Colonic mucosa (tissue), 4 donors: Measurements from ENCODE around the gene LRRC1. TPM values are rescaled to one million over a fixed set of nuclear protein-coding genes. Genes with fewer than 3 reads are reported as not detected.

ENCODE experiments used
- DNase-seq: peaks from one replicate; pipeline ENCODE4 v3.0.0-alpha.2; 2020
- H3K27ac ChIP-seq: fragments of 200-600 bp; one replicate; pipeline ENCODE4 v1.8.0; 2021
- H3K27me3 ChIP-seq: fragments of 200-600 bp; one replicate; pipeline ENCODE4 v1.8.0; 2021
- H3K36me3 ChIP-seq: fragments of 200-600 bp; one replicate; pipeline ENCODE4 v1.8.0; 2021
- H3K4me1 ChIP-seq: fragments of 200-600 bp; one replicate; pipeline ENCODE4 v1.8.0; 2021; ENCODE audit warnings: mild to moderate bottlenecking
- H3K4me3 ChIP-seq: fragments of 200-600 bp; one replicate; pipeline ENCODE4 v1.8.0; 2021
- H3K9ac ChIP-seq, 2 donors: one replicate each; pipeline ENCODE4 v1.7.0; 2013; ENCODE audit warnings: control low read depth in 2 of 2, low read depth in 2 of 2, low read length in 2 of 2
- H3K9me3 ChIP-seq: fragments of 200-600 bp; one replicate; pipeline ENCODE4 v1.8.0; 2021
- intact Hi-C: fragments of 100-400 bp; cut with DNase I; formaldehyde crosslinking; loops from one replicate; pipeline ENCODE4 v1.14.1; 2022
- total RNA-seq, 2 donors: library from RNA; stranded (reverse); fragmentation: NEBNext Ultra II Directional in 1 of 2; extraction: Animal tissue kit (Norgen Biotek cat#: 25700) in 1 of 2; gene quantifications; one replicate each; pipeline ENCODE4 v1.2.1, GENCODE V29; 2021
- TF ChIP-seq, protein P1 (sequence below): fragments of 200-600 bp; IDR thresholded peaks from one replicate; pipeline ENCODE4 v1.8.0; 2022; ENCODE audit warnings: antibody characterized with exemption, mild to moderate bottlenecking
- donor health status: healthy.
- donor health status: DM: no; HTN: no; CAD: no.
- donor health status: DM: no; HTN: no; CAD: no.

The LRRC1 gene
- total RNA-seq, 2 donors from 2014 or later = 49.6 to 72.9 TPM

DNA sequence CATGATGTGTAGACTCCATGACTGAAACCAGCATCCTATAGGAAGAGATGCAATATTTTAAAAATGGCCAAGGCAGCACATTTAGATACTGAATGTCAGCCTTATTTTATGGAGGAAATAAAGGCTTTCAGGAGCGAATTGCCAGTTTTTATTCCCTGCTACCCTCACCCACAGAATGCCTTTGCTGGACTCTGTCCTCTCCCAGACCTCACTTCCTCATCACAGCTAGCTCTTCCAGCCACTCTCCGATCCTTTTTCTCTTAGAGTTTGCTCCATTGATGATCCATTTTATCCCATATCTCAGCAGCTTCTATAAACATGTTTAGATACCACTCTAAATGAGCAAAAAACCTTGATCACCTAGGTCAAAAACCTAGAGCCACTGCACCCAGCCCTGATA, 137.7 kb downstream of the LRRC1 start:
- TF ChIP-seq, protein P1, sequence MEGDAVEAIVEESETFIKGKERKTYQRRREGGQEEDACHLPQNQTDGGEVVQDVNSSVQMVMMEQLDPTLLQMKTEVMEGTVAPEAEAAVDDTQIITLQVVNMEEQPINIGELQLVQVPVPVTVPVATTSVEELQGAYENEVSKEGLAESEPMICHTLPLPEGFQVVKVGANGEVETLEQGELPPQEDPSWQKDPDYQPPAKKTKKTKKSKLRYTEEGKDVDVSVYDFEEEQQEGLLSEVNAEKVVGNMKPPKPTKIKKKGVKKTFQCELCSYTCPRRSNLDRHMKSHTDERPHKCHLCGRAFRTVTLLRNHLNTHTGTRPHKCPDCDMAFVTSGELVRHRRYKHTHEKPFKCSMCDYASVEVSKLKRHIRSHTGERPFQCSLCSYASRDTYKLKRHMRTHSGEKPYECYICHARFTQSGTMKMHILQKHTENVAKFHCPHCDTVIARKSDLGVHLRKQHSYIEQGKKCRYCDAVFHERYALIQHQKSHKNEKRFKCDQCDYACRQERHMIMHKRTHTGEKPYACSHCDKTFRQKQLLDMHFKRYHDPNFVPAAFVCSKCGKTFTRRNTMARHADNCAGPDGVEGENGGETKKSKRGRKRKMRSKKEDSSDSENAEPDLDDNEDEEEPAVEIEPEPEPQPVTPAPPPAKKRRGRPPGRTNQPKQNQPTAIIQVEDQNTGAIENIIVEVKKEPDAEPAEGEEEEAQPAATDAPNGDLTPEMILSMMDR = no peak
- H3K4me3 ChIP-seq = no peak overlapping the region
- H3K4me1 ChIP-seq = no peaks in the 10 kb centered on the region
- H3K9ac ChIP-seq = no peak overlapping the region
- no peaks in the 10 kb centered on the region for H3K36me3 ChIP-seq
- no peaks in the 10 kb centered on the region for H3K9me3 ChIP-seq
- intact Hi-C loops = no loop called here
- no peak for DNase-seq
- no peak overlapping the region for H3K27ac ChIP-seq
- H3K27me3 ChIP-seq = no peaks in the 10 kb centered on the region

DNA sequence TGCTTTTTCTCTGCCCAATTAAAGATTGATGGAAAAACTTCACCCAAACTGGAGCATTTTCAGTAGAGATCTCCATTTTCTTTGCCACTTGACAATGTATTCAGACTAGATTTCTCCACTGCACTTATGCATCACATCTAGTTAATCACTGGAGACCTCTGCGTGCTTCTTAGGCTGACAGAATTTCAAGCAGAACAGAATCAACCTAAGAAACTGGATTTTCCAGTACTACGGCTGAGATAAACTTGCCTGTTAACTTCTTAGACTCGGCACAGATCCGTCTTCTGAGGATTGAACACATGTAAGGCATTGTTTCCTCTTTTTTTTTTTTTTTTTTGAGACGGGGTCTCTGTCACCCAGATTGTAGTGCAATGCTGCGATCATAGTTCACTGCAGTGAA, 139.2 kb downstream of the LRRC1 start:
- H3K36me3 ChIP-seq = no peaks in the 10 kb centered on the region
- intact Hi-C loops = no loop called here
- H3K4me3 ChIP-seq = no peak overlapping the region
- H3K27ac ChIP-seq = no peak overlapping the region
- no peak overlapping the region for H3K9ac ChIP-seq
- TF ChIP-seq, protein P1 = no peak
- no peaks in the 10 kb centered on the region for H3K27me3 ChIP-seq
- H3K4me1 ChIP-seq = no peaks in the 10 kb centered on the region
- no peaks in the 10 kb centered on the region for H3K9me3 ChIP-seq
- no peak for DNase-seq

- DNase-seq = no peak
- no peaks in the 10 kb centered on the region for H3K27me3 ChIP-seq
- H3K4me3 ChIP-seq = no peak overlapping the region
- H3K9me3 ChIP-seq = no peaks in the 10 kb centered on the region
- H3K4me1 ChIP-seq = no peaks in the 10 kb centered on the region
- H3K27ac ChIP-seq = no peak overlapping the region
- H3K36me3 ChIP-seq = no peaks in the 10 kb centered on the region
- H3K9ac ChIP-seq = no peak overlapping the region
- TF ChIP-seq, protein P1 = no peak
- intact Hi-C loops = no loop called here
Measured at GRCh38 chr6:53937461-53937860, 142.7 kb downstream of the LRRC1 start.

- Histone ChIP-seq H3K27me3 (no peaks in the 10 kb centered on the region), H3K4me3 (no peak overlapping the region), H3K36me3 (no peaks in the 10 kb centered on the region), H3K27ac (no peak overlapping the region), H3K9ac (no peak overlapping the region), H3K9me3 (no peaks in the 10 kb centered on the region), H3K4me1 (no peaks in the 10 kb centered on the region)
- intact Hi-C loops = no loop called here
- no peak for DNase-seq
- TF ChIP-seq, protein P1 = no peak
Measured at GRCh38 chr6:53938810-53939209, 144.0 kb downstream of the LRRC1 start.

- DNase-seq = no peak
- Histone ChIP-seq H3K9me3 (no peaks in the 10 kb centered on the region), H3K36me3 (no peaks in the 10 kb centered on the region), H3K4me1 (no peaks in the 10 kb centered on the region), H3K27me3 (no peaks in the 10 kb centered on the region), H3K27ac (no peak overlapping the region), H3K9ac (no peak overlapping the region), H3K4me3 (no peak overlapping the region)
- TF ChIP-seq, protein P1 = no peak
- intact Hi-C loops = no loop called here
Measured at GRCh38 chr6:53939830-53940229, 145.0 kb downstream of the LRRC1 start.

- TF ChIP-seq, protein P1 = no peak
- Histone ChIP-seq H3K4me1 (no peaks in the 10 kb centered on the region), H3K4me3 (no peak overlapping the region), H3K9me3 (no peaks in the 10 kb centered on the region), H3K36me3 (no peaks in the 10 kb centered on the region), H3K27ac (no peak overlapping the region), H3K27me3 (no peaks in the 10 kb centered on the region), H3K9ac (no peak overlapping the region)
- intact Hi-C loops = no loop called here
- DNase-seq = no peak
Measured at GRCh38 chr6:53943395-53943794, 148.6 kb downstream of the LRRC1 start.
